Ecto neural progenitor cell (in vitro differentiated cells): ENCODE data around the gene LSM7.

Source experiments
- DNase-seq: peaks from one replicate; pipeline ENCODE4 v3.0.0-alpha.2; 2018; ENCODE audit warnings: low spot score

Gene LSM7

GRCh38 chr19:2338055-2338615, 9.7 kb upstream of the LSM7 start:
- DNase-seq = no peak

GRCh38 chr19:2337329-2337707, 8.9 kb upstream of the LSM7 start:
- peak; percentile 85 for DNase-seq

DNA sequence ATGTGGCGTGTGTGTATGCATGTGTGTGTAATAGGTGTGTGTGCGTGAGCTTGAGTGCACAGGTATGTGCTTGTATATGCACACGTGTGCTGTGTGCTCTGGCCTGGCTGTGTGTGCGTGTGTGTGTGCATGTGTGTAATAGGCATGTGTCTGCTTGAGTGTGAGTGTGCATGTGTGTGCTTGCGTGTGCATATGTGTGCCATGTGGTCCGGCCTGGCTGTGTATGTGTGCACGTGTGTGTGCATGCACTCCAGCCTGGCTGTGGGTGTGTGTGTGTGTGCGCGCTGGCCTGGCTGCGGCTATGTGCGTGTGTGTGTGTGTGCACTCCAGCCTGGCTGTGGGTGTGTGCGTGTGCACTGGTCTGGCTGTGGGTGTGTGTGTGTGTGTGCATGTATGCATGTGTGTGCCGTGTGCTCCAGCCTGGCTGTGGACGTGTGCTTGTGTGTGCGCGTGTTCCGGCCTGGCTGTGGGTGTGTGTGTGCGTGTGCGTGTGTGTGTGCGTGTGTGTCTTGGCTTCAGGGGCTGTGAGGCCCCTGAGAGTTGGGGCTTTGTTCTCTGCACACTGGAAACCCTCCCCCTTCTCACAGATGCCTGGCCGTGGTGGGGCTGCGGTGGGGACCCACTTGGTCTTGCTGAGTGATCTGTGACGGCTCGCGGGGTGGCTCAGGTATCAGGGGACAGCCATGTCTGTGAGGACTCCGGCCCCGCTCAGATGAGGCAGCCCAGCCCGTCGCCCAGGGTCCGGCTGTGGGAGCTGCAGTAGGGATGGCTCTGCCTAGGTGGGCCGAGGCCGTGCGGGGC, 8.3 kb upstream of the LSM7 start:
- no peak for DNase-seq

GRCh38 chr19:2335848-2336247, 7.5 kb upstream of the LSM7 start:
- no peak for DNase-seq

DNA sequence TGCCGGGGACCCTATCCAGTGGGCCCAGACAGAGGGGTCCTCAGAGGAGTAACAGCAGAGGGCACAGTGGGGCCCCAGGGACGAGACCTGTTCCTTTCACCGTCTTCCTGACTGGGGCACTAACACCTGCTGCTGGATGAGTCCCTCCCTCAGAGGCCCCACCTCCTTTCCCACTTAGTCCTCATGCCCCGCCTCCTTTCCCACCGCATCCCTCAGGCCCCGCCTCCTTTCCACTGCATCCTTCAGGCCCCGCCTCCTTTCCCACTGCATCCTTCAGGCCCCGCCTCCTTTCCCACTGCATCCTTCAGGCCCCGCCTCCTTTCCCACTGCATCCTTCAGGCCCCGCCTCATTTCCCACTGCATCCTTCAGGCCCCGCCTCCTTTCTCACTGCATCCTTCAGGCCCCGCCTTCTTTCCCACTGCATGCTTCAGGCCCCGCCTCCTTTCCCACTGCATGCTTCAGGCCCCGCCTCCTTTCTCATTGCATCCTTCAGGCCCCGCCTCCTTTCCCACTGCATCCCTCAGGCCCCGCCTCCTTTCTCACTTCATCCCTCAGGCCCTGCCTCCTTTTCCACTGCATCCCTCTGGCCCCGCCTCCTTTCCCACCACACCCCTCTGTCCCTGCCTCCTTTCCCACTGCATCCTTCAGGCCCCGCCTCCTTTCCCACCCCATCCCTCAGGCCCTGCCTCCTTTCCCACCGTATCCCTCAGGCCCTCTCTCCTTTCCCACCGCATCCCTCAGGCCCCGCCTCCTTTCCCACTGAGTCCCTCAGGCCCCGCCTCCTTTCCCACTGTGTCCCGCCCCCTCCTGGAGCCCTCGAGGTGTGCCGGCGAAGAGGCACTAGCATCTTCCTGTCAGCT, 6.8 kb upstream of the LSM7 start:
- no peak for DNase-seq

DNA sequence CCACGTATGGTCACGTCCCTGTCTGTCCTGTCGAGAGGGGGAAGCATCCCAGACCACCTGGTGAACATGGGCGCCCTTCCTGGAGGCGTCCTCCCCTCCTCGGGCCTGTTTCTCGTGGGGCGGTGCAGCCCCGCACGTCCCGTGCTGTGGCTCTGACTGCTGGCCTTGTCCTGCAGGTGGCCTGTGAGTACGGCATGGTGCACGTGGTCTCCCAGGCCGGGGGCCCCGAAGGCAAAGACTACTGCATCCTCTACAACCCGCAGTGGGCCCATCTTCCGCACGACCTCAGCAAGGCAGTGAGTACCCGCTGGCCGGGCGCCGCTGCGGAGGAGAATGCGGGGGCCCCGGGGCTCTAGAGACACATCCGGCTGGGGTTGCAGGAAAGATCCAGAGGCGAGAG, 6.0 kb upstream of the LSM7 start:
- DNase-seq = no peak

GRCh38 chr19:2333807-2334211, 5.4 kb upstream of the LSM7 start:
- DNase-seq = no peak

DNA sequence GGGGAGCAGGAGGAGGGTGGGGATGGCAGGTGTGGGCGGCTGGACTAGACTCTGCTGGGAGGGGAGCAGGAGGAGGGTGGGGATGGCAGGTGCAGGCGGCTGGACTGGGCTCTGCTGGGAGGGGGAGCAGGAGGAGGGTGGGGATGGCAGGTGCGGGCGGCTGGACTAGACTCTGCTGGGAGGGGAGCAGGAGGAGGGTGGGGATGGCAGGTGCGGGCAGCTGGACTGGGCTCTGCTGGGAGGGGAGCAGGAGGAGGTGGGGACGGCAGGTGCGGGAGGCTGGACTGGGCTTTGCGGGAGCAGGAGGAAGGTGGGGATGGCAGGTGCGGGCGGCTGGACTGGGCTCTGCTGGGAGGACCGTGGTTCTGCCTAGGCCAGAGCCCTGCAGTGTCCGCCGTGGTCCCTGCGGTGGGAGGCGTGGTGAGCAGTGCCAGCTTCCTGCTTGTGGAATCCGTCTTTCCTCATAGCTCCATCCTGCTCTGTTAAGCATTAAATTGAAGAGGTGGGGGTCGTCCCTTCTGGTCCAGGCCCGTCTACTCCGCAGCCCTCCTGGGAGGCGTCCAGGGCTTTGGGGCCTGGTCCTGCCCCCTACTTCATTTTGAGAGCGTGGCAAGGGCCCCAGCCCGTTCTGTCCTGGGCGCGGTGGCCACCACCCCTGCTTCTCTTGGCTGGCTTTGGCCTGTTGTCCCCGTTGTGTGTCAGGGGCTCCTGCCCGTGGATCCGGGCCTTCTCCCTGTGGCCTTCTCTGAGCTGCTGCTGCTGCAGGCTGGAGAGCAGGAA, 4.8 kb upstream of the LSM7 start:
- no peak for DNase-seq

- DNase-seq = no peak
Measured at GRCh38 chr19:2332341-2333026, 4.1 kb upstream of the LSM7 start.

GRCh38 chr19:2331601-2332246, 3.3 kb upstream of the LSM7 start:
- no peak for DNase-seq

- no peak for DNase-seq
Measured at GRCh38 chr19:2330632-2331284, 2.4 kb upstream of the LSM7 start.

DNA sequence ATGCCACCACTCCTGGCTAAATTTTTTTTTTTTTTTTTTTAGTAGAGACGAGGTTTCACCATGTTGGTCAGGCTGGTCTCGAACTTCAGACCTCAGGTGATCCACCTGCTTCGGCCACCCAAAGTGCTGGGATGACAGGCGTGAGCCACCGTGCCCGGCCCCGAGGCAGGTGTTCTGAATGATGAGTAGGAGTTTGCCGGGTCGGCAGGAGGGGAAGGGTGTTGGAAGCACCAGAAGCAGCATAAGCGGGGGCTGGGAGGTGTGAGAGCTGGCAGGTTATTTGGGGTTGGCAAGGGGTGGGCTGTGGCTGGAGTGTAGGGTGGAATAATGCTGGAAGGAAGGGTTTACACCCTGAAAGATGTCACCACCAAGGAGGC, 1.9 kb upstream of the LSM7 start:
- DNase-seq = no peak

- peak; percentile 72 for DNase-seq
Measured at GRCh38 chr19:2329501-2329916, 1.1 kb upstream of the LSM7 start.

DNA sequence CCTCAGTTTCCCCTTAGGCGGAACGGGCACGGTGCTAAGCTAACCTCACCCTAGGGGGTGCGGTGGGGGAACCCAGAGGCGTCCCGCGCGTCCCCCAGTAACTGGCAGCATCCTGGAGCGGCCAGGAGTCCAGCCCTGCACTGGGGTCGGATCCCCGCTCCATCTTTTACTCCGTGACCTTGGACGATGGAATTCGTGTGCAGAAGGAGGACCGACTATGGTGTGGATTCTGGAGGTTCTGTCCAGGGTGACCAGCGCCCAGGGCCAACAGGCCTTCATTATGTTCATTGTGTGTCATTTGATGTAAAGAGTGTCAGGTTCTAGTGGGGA, 728 bp upstream of the LSM7 start:
- no peak for DNase-seq

DNA sequence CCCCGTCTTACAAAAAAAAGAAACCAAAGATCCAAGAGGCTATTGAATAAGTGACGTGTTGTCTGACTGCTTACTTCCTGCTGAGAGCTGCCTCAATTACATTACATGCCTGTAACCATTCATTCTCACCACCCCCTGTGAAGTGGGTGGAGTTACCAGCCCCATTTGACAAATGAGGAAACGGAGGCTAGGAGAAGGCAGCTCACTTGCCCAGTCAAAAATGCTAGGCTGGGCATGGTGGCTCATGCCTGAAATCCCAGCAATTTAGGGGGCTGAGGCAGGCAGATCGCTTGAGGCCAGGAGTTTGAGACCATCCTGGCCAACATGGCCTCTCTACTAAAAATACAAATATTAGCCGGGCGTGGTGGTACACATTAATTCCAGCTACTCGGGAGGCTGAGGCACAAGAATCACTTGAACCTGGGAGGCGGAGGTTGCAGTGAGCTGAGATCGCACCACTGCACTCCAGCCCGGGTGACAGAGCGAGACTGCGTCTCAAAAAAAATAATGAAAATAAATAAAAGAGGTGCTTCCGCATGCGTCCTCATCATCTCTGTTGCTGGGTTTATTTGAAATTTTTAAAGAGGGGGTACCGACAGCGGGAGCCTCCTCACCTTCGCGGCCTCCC, 499 bp downstream of the LSM7 start:
- DNase-seq = no peak

DNA sequence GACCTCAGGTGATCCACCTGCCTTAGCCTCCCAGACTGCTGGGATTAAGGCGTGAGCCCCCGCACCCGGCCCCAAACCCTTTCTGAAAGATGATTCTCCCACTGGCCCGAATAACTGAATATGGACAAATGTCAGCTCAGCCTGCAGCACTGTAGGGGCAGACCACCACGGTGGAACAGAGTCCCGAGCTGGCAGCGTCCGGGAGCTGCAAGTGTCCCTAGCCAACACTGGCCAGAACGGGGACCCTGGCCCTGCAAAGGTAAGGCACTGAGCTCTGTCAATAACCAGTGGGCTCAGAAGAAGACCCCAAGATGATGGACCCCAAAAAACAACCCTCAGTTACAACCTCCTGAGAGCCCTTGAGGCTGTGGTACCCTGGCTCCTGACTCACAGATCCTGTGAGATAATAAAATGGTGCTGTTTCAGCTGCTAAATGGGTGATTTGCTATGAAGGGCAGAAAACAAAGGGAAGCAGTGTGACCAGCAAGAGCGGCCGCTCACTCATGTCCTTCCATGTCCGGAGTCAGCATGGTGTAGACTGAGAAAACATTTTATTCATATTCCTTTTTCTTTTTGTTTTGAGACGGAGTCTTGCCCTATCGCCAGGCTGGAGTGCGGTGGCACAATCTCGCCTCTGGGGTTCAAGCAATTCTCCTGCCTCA, 1.6 kb downstream of the LSM7 start:
- no peak for DNase-seq

- DNase-seq = no peak
Measured at GRCh38 chr19:2325281-2326046, 2.9 kb downstream of the LSM7 start.

DNA sequence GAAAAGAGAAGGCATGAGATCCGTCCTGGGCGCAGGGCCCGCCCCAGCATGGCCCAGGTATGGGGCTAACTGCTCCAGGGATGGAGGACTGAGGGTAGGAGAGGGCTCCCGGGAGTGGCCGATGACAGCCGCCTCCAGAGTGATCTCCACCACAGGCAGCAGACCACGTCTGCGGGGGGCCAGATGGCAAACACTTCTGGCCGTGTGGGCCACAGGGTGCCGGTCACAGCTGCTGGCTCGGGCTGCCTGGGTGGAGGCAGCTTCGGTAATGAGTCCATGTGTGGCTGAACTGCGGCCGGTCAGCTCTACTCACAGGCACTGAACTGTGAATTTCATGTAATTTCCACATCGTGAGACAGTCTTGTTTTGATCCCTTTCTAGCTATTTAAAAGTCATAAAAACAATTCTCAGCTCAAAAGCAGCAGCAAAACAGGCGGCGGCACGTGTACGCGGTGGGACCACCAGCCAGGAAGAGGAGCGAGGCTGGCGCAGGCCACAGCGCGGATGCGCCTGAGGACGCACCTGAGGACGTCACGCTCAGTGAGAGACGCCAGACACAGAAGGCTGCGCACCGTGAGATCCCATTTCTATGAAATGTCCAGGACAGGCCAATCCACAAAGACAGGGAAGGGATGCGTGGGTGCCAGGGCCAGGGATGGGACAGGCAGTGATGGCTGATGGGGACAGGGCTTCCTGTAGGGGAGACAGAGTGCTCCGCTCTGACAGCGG, 4.0 kb downstream of the LSM7 start:
- DNase-seq = no peak
